ENCODE measurements around the gene E2F7.

DNA sequence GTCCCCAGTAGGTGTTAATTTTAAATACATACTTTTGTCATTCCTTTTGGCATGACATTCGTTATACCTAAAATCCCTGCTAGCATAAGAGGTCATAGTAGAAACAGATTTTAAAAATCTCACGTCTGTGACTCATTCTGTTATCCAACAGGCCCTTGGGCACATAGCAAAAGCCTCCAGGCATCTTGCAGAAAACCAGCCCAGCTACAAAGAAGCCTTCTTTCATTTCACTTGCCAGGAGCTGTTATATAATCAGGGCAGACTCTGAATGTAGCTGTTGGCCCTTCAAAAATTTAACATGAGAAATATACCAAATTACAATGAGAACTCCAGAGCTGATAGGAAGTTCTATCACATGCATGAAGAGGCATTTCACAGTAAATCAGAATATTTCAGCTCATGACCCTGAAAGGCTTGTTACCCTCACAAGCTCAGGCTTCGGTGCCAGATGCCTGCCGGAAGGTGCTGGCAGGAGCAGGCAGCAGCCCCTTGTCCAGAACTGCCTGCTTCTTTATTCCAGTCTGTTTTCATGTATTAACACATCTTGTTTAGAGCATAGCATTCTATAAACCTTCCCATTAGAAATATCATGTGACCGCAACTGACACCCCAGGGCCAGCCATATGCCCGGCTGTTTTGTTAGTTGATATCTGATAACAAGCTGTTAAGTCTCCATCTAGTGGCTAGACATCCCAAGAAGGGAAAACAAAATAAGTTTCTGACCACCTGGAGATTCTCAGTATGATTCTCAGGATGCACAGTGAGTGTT is 17.8 kb downstream of the E2F7 start:
- TF ChIP-seq POLR2AphosphoS5 (IDR thresholded peaks at IDR 0.05; ENCODE audit: low read depth, low read length): no peak
- no peak for TF ChIP-seq EZH2 (IDR thresholded peaks at IDR 0.05)
